Stomach (tissue), 4 donors: ENCODE data around the gene SLC1A1.

Source experiments
- EP300 ChIP-seq: sonication (generic); formaldehyde crosslinking; IDR thresholded peaks from one replicate; pipeline ENCODE4 v1.6.1; 2017; ENCODE audit warnings: antibody characterized with exemption
- POLR2A ChIP-seq, 4 donors: fragments of 450-650 bp; IDR thresholded peaks; one replicate each; pipeline ENCODE4 v1.6.1; 2016; ENCODE audit warnings: antibody characterized with exemption in 4 of 4, control low read depth in 2 of 4, mild to moderate bottlenecking in 1 of 4, moderate library complexity in 1 of 4
- POLR2AphosphoS5 ChIP-seq, 3 donors: sonication (generic); formaldehyde crosslinking; IDR thresholded peaks; one replicate each; pipeline ENCODE4 v1.6.1; 2016; ENCODE audit warnings: antibody characterized with exemption in 3 of 3
- TF ChIP-seq, protein P1 (sequence below), 7 experiments: fragments of 450-650 bp in 4 of 7; fragments of 200-600 bp in 3 of 7; sonication (generic) in 3 of 7; IDR thresholded peaks; one replicate each; pipeline ENCODE4 v1.5.1; 2016 to 2019; ENCODE audit warnings: antibody characterized with exemption in 7 of 7, control low read depth in 2 of 7, mild to moderate bottlenecking in 1 of 7

DNA sequence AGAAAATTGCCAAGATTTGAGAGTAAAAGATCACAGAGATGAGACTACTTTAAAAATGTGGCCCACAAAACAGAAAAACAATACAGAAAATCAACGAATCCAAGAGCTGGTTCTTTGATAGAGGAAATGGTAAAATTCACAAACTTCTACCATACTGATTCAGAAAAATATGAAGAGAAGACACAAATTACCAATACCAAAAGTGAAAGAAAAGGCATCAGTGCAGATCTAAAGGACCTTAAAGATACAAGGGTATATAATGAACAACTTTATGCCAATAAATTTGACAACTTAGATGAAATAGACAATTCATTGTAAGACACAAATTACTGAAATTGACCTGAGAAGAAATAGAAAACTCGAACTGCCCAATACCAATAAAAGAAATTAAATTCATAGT is 24.4 kb upstream of the SLC1A1 start:
- TF ChIP-seq POLR2A (IDR thresholded peaks at IDR 0.05) (no peak), POLR2AphosphoS5 (IDR thresholded peaks at IDR 0.05) (no peak), EP300 (no peak)
- TF ChIP-seq, protein P1, sequence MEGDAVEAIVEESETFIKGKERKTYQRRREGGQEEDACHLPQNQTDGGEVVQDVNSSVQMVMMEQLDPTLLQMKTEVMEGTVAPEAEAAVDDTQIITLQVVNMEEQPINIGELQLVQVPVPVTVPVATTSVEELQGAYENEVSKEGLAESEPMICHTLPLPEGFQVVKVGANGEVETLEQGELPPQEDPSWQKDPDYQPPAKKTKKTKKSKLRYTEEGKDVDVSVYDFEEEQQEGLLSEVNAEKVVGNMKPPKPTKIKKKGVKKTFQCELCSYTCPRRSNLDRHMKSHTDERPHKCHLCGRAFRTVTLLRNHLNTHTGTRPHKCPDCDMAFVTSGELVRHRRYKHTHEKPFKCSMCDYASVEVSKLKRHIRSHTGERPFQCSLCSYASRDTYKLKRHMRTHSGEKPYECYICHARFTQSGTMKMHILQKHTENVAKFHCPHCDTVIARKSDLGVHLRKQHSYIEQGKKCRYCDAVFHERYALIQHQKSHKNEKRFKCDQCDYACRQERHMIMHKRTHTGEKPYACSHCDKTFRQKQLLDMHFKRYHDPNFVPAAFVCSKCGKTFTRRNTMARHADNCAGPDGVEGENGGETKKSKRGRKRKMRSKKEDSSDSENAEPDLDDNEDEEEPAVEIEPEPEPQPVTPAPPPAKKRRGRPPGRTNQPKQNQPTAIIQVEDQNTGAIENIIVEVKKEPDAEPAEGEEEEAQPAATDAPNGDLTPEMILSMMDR (IDR thresholded peaks at IDR 0.05): no peak
